ENCODE results near the gene KCNG1. TPM values are rescaled to one million over a fixed set of nuclear protein-coding genes. Genes with fewer than 3 reads are reported as not detected.
"Not testable (repeated sequence)": the region's sequence is repeated elsewhere in the genome, so short reads cannot be mapped to it uniquely, and the experiment has no call there.

KCNG1 gene
- polyA plus RNA-seq, 1 donor from 2014 or later, result 1.7 TPM

DNA sequence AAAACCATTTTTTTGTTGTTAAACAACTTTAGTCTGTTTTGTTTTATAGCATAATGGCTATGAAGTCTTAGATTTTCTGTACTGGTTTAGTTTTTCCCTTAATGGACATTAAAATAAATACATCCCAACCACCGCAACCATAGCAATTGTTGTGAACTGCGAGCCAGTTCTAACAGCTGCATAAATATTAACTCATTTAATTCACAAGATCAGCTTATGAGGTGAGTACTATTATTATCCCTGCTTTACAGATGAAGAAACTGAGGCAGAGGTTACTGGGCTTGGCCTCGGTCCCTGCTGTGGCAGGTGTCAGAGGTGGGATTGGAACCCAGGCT is 41.2 kb downstream of the KCNG1 start:
- Histone ChIP-seq H4K20me1 (ENCODE audit: insufficient read depth) (no peaks in the 10 kb centered on the region), H3K27me3 (ENCODE audit: insufficient read depth, low read depth, low read length) (no peaks in the 10 kb centered on the region), H3K4me3 (ENCODE audit: low read length) (no peak overlapping the region), H3K9me3 (ENCODE audit: low read length) (no peaks in the 10 kb centered on the region), H3K9me2 (ENCODE audit: insufficient read depth, low read length) (no peaks in the 10 kb centered on the region), H3K9ac (ENCODE audit: low read length) (no peak overlapping the region), H3K79me2 (replicated peaks; ENCODE audit: insufficient read depth, low read length) (no peaks in the 10 kb centered on the region), H3K4me2 (ENCODE audit: low read length) (no peak overlapping the region), H2AFZ (ENCODE audit: low read depth, low read length) (no peak overlapping the region), H3K36me3 (ENCODE audit: insufficient read depth, low read length) (no peaks in the 10 kb centered on the region), H3K27ac (ENCODE audit: low read length) (no peak overlapping the region), H3F3A (ENCODE audit: insufficient read depth, low read length, poor library complexity, severe bottlenecking) (no peaks in the 10 kb centered on the region)
- TF ChIP-seq SMC3 (conservative IDR thresholded peaks at IDR 0.05; ENCODE audit: poor library complexity), result peak; percentile 43
- no peak for TF ChIP-seq POLR2AphosphoS5 (IDR thresholded peaks at IDR 0.05)

DNA sequence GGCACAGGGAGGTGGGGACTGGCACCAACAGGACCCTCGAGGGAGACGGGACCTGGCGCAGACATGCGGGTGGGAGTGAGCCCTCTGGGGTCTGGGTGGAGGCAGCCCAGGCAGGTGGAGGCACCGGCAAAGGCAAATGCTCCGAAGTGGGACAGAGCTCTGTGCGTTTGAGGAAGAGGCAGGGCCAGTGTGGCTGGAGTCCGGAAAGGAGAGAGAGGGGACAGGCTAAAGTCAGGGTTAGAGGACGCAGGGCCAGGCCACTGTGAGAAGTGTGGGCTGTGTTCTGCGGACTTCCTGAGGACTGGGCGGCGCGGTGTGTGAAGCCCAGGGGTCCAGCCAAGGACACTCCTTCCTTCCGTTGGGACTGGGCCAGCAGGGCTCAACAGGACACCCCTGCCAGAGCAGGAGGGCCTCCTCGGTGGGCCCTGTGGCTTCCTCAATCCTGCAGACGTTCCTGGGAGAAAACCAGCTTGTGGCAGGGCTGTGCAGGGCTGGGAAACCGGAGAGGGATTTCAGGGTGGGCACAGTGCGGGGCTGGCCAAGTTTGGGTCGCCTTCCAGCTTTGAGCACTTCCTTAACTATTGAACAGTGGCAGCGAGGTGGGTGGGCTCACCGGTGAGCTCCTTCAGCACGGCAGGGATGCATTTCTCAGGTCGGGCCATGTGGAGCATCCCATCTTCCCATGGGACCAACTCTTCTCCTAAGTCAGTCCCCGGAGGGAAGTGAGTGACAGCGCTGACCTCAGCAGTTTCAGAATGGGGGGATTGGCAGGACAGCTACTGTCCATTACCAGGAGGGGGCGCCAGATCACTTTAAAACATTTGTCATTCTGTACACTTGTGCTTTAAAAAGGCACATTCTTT is 41.8 kb downstream of the KCNG1 start:
- H3F3A ChIP-seq (ENCODE audit: insufficient read depth, low read length, poor library complexity, severe bottlenecking), result no peaks in the 10 kb centered on the region
- no peaks in the 10 kb centered on the region for H4K20me1 ChIP-seq (ENCODE audit: insufficient read depth)
- H3K9me3 ChIP-seq (ENCODE audit: low read length), result no peaks in the 10 kb centered on the region
- H3K9ac ChIP-seq (ENCODE audit: low read length), result no peak overlapping the region
- TF ChIP-seq, protein P1, sequence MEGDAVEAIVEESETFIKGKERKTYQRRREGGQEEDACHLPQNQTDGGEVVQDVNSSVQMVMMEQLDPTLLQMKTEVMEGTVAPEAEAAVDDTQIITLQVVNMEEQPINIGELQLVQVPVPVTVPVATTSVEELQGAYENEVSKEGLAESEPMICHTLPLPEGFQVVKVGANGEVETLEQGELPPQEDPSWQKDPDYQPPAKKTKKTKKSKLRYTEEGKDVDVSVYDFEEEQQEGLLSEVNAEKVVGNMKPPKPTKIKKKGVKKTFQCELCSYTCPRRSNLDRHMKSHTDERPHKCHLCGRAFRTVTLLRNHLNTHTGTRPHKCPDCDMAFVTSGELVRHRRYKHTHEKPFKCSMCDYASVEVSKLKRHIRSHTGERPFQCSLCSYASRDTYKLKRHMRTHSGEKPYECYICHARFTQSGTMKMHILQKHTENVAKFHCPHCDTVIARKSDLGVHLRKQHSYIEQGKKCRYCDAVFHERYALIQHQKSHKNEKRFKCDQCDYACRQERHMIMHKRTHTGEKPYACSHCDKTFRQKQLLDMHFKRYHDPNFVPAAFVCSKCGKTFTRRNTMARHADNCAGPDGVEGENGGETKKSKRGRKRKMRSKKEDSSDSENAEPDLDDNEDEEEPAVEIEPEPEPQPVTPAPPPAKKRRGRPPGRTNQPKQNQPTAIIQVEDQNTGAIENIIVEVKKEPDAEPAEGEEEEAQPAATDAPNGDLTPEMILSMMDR (IDR thresholded peaks at IDR 0.05; ENCODE audit: poor library complexity, severe bottlenecking), result peak; percentile 84
- TF ChIP-seq SMC3 (conservative IDR thresholded peaks at IDR 0.05; ENCODE audit: poor library complexity) (peak; percentile 80), RAD21 (conservative IDR thresholded peaks at IDR 0.05) (peak; percentile 79), EP300 (conservative IDR thresholded peaks at IDR 0.05; ENCODE audit: poor library complexity, severe bottlenecking) (no peak)
- H3K4me2 ChIP-seq (ENCODE audit: low read length), result no peak overlapping the region
- H3K79me2 ChIP-seq (replicated peaks; ENCODE audit: insufficient read depth, low read length), result no peaks in the 10 kb centered on the region
- no peaks in the 10 kb centered on the region for H3K36me3 ChIP-seq (ENCODE audit: insufficient read depth, low read length)
- H2AFZ ChIP-seq (ENCODE audit: low read depth, low read length), result no peak overlapping the region
- no peak overlapping the region for H3K27ac ChIP-seq (ENCODE audit: low read length)
- H3K4me3 ChIP-seq (ENCODE audit: low read length), result no peak overlapping the region
- H3K9me2 ChIP-seq (ENCODE audit: insufficient read depth, low read length), result no peaks in the 10 kb centered on the region
- no peaks in the 10 kb centered on the region for H3K27me3 ChIP-seq (ENCODE audit: insufficient read depth, low read depth, low read length)

DNA sequence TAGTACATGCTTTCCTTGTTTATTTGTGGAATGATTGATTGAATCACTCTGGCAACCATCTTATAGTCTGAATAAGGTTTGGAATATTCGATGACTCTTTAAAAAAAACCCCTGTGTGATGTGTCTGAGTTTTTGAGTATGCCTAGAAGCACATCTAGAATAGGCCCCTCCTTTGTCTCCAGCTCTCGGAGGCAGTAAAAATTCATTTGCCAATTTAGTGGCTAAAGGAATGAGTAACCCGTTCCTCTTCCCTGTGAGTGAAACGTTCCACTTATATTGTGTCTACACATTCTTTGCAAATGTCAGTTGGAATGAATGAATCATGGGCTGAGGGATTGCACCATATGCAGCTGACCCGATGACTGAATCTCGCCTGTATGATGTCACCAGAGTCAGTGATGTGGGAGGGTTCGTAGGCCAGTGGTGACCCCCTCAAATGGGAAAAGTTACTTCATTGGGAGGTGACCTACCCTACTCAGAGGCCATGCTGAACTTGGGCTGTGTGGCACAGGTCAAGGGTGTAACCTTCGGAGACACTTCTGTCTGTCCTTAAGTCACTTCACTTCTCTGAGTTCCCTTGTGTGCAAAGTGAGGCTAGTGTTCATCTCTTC is 42.7 kb downstream of the KCNG1 start:
- H3K4me3 ChIP-seq (ENCODE audit: low read length), result no peak overlapping the region
- no peak overlapping the region for H2AFZ ChIP-seq (ENCODE audit: low read depth, low read length)
- H3K4me2 ChIP-seq (ENCODE audit: low read length), result no peak overlapping the region
- no peaks in the 10 kb centered on the region for H3K36me3 ChIP-seq (ENCODE audit: insufficient read depth, low read length)
- TF ChIP-seq, protein P2, sequence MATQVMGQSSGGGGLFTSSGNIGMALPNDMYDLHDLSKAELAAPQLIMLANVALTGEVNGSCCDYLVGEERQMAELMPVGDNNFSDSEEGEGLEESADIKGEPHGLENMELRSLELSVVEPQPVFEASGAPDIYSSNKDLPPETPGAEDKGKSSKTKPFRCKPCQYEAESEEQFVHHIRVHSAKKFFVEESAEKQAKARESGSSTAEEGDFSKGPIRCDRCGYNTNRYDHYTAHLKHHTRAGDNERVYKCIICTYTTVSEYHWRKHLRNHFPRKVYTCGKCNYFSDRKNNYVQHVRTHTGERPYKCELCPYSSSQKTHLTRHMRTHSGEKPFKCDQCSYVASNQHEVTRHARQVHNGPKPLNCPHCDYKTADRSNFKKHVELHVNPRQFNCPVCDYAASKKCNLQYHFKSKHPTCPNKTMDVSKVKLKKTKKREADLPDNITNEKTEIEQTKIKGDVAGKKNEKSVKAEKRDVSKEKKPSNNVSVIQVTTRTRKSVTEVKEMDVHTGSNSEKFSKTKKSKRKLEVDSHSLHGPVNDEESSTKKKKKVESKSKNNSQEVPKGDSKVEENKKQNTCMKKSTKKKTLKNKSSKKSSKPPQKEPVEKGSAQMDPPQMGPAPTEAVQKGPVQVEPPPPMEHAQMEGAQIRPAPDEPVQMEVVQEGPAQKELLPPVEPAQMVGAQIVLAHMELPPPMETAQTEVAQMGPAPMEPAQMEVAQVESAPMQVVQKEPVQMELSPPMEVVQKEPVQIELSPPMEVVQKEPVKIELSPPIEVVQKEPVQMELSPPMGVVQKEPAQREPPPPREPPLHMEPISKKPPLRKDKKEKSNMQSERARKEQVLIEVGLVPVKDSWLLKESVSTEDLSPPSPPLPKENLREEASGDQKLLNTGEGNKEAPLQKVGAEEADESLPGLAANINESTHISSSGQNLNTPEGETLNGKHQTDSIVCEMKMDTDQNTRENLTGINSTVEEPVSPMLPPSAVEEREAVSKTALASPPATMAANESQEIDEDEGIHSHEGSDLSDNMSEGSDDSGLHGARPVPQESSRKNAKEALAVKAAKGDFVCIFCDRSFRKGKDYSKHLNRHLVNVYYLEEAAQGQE (IDR thresholded peaks at IDR 0.05; ENCODE audit: borderline replicate concordance), result no peak
- TF ChIP-seq SMC3 (conservative IDR thresholded peaks at IDR 0.05; ENCODE audit: poor library complexity) (no peak), POLR2AphosphoS5 (IDR thresholded peaks at IDR 0.05) (no peak), MXI1 (conservative IDR thresholded peaks at IDR 0.05; ENCODE audit: poor library complexity, severe bottlenecking) (no peak), EZH2 (IDR thresholded peaks at IDR 0.05; ENCODE audit: borderline replicate concordance, insufficient read depth, low read length, poor library complexity, severe bottlenecking) (no peak)
- H3K9ac ChIP-seq (ENCODE audit: low read length), result no peak overlapping the region
- no peaks in the 10 kb centered on the region for H4K20me1 ChIP-seq (ENCODE audit: insufficient read depth)
- H3K27me3 ChIP-seq (ENCODE audit: insufficient read depth, low read depth, low read length), result no peaks in the 10 kb centered on the region
- no peak overlapping the region for H3K27ac ChIP-seq (ENCODE audit: low read length)
- H3F3A ChIP-seq (ENCODE audit: insufficient read depth, low read length, poor library complexity, severe bottlenecking), result no peaks in the 10 kb centered on the region
- no peaks in the 10 kb centered on the region for H3K9me3 ChIP-seq (ENCODE audit: low read length)
- no peaks in the 10 kb centered on the region for H3K79me2 ChIP-seq (replicated peaks; ENCODE audit: insufficient read depth, low read length)
- no peaks in the 10 kb centered on the region for H3K9me2 ChIP-seq (ENCODE audit: insufficient read depth, low read length)

DNA sequence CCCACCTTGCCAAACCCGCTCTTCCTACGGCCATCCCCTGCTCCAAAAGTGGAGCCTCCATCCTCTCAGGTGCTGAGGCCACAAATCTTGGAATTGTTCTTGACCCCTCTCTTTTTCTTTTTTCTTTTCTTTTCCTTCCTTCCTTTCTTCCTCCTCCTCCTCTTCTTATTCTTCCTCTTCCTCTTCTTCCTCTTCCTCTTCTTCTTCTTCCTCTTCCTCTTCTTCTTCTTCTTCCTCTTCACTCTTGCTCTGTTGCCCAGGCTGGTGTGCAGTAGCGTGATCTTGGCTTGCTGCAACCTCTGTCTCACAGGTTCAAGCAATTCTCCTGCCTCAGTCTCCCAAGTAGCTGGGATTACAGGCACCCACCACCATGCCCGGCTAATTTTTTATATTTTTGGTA is 44.4 kb downstream of the KCNG1 start:
- H3K9me3 ChIP-seq (ENCODE audit: low read length); H4K20me1 ChIP-seq (ENCODE audit: insufficient read depth); H3K36me3 ChIP-seq (ENCODE audit: insufficient read depth, low read length); H3K27me3 ChIP-seq (ENCODE audit: insufficient read depth, low read depth, low read length); H3K9me2 ChIP-seq (ENCODE audit: insufficient read depth, low read length); H3F3A ChIP-seq (ENCODE audit: insufficient read depth, low read length, poor library complexity, severe bottlenecking); H3K79me2 ChIP-seq (replicated peaks; ENCODE audit: insufficient read depth, low read length); H3K9ac ChIP-seq (ENCODE audit: low read length); H3K27ac ChIP-seq (ENCODE audit: low read length); H3K4me3 ChIP-seq (ENCODE audit: low read length); H3K4me2 ChIP-seq (ENCODE audit: low read length); H2AFZ ChIP-seq (ENCODE audit: low read depth, low read length): not testable (repeated sequence)

Data from neural cell (in vitro differentiated cells).